Testis (tissue), 2 donors: ENCODE measurements around the gene CCDC15.

Source experiments
- CTCF ChIP-seq, 3 experiments: fragments of 450-650 bp in 2 of 3; fragments of 200-600 bp in 1 of 3; sonication (generic) in 1 of 3; IDR thresholded peaks; one replicate each; pipeline ENCODE4 v1.5.1; 2016 to 2019; ENCODE audit warnings: antibody characterized with exemption in 3 of 3, mild to moderate bottlenecking in 2 of 3, moderate library complexity in 1 of 3
- POLR2A ChIP-seq: fragments of 450-650 bp; IDR thresholded peaks from one replicate; pipeline ENCODE4 v1.6.1; 2017; ENCODE audit warnings: antibody characterized with exemption, mild to moderate bottlenecking, moderate library complexity

- TF ChIP-seq POLR2A (no peak), CTCF (IDR thresholded peaks at IDR 0.05) (no peak)
Observed at GRCh38 chr11:124971810-124972209, 17.8 kb downstream of the CCDC15 start.
